GM19043 (cell line): ENCODE results near the gene TRNAU1AP.
"Not testable (repeated sequence)": the region's sequence is repeated elsewhere in the genome, so short reads cannot be mapped to it uniquely, and the experiment has no call there.

ENCODE experiments used
- ATAC-seq: cut with Tn5 transposase; IDR thresholded peaks from one replicate; pipeline ENCODE4 v1.9.1; 2021; ENCODE audit warnings: low read depth; ENCODE audit not compliant: unreplicated experiment

TRNAU1AP gene

DNA sequence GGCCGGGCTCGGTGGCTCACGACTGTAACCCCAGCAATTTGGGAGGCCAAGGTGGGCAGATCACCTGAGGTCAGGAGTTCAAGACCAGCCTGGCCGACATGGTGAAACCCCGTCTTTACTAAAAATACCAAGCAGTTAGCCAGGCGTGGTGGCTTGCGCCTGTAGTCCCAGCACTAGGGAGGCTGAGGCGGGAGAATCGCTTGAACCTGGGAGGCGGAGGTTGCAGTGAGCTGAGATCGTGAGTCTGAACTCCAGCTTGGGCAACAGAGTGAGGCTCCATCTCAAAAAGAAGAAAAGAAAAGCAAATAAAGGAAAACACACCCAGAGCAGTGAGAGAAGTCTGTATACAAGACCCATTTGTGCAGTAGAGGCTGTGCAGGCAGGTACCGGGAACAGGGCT, 32.1 kb upstream of the TRNAU1AP start:
- not testable (repeated sequence) for ATAC-seq

DNA sequence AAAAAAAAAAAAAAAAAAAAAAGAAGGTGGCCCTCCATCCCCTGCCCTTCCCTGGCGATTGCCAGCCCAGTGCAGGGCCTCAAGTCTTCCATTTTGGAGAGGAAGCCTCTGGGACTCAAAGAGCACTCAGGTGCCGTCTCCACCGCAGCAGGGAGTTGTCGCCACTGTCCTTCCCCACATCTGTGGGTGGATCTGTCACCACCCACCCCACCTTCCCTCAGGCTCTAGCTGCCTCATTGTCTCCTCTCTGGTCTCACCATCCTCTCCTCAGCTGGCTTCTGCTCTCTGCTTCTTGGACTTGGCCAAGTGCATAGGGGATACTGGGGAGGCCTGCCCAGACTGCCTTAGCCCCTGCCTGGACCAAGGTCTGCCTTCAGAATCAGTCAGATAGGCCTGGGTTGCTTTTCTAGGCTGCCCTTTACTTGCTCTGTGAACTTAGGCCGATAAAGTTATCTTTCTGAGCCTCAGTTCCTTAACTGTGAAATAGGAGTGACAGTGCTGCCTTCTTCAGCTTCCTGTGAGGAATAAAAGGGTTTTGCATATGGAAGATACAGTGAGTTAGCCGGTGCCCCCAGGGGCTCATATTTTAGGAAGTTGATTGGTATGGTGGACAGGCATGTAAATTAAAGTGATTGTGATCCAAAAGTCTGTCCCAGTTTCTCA, 31.3 kb upstream of the TRNAU1AP start:
- no peak for ATAC-seq

DNA sequence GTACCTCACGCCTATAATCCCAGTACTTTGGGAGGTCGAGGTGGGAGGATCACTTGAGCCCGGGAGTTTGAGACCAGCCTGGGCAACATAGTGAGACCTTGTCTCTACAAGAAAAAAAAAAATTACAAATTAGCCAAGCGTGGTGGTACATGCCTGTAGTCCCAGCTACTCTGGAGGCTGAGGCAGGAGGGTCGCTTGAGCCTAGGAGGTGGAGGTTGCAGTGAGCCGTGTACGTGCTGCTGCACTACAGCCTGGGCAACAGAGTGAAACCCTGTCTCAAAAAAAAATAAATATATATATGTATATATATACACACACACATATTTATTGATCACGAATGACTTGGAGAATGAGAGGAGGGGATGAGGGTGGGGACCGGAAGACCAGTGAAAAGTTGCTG, 30.3 kb upstream of the TRNAU1AP start:
- ATAC-seq = not testable (repeated sequence)

DNA sequence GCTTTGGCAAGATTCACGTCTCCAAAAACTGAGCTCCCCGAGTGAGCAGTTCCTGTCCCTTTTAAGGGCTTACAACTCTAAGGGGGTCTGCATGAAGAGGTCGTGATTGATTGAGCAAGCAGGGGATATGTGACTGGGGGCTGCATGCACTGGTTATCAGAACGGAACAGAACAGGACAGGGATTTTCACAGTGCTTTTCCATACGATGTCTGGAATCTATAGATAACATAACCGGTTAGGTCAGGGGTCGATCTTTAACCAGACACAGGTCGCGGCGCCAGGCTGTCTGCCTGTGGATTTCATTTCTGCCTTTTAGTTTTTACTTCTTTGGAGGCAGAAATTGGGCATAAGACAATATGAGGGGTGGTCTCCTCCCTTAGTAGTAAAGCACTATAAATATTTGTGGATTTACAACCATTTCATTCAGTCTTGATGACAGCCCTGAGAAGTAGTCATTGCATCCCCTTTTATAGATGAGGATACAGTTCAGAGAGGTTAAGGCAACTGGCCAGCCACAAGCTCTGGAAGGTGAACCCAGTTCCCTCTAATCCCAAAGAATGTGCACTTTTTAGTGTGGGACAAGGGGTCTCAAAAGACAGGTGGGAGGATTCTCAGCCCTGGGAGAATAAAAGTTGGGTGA, 27.8 kb upstream of the TRNAU1AP start:
- ATAC-seq = not testable (repeated sequence)

DNA sequence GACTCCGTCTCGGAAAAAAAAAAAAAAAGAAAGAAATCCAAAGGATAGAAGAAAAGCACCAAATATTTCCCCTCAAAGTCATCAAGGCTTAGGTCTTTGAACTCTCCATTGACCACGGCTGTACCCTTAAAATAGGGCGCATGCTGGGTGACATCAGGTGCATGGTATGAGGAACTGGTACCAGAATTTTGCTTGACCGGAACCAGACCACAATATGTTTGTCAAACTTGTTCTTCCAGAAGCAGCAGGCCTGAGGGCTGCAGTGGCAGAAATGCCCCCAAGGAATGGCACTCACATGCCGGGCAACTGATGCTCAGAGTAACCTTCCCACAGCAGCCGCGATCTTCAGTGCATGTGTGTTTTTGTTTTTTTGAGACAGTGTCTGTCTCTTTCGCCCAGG, 26.0 kb upstream of the TRNAU1AP start:
- no peak for ATAC-seq

DNA sequence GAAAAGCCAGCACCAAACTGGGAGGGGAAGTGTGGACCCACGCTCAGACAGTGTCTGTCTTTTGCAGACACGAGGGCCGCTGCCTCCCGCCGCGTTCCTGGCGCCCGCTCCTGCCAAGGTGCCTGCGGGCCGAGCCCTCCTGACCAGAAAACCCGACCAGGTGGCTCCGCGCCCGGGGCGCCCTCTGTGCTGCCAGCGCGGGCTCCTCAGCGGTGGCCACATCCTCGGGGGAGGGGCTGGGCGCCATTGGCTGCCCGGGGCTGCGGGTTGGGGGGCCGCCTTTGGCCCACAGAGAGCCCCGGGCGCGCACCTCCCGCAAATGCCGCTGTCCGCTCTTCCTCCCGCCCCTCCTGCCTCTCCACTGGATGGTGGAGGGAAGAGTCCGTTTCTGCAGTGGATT, 22.4 kb upstream of the TRNAU1AP start:
- no peak for ATAC-seq

DNA sequence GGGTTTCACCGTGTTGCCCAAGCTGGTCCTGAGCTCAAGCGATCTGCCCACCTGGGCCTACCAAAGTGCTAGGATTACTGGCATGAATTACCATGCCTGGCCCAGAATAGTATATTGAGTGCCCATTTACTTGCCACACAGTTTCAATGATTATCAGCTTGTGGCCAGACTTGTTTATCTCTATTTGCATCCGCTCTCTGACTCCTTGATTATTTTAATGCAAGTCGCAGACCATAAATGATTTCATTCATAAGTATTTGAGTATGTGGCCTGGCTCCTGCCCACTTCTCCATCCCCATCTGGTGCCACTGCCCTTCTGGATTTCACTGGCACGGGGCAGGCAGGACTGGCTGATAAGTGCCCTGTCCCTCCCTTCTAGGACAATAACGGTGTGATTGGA, 18.2 kb upstream of the TRNAU1AP start:
- ATAC-seq = no peak

DNA sequence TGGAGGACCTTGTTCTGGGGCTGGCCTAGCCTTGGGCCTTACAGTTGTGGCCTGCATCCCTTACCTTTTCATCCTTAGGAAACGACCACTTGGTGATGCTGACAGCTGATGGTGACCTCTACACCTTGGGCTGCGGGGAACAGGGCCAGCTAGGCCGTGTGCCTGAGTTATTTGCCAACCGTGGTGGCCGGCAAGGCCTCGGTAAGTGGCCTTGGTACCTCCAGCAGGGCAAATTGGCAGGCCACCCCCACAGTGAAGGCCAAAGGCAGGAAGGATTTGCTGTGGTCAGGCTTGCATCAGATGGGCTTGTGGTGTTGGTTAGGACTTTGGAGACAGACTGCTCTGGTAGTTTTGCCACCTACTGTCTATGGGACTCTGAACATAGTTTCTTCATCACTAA, 17.7 kb upstream of the TRNAU1AP start:
- ATAC-seq = no peak

DNA sequence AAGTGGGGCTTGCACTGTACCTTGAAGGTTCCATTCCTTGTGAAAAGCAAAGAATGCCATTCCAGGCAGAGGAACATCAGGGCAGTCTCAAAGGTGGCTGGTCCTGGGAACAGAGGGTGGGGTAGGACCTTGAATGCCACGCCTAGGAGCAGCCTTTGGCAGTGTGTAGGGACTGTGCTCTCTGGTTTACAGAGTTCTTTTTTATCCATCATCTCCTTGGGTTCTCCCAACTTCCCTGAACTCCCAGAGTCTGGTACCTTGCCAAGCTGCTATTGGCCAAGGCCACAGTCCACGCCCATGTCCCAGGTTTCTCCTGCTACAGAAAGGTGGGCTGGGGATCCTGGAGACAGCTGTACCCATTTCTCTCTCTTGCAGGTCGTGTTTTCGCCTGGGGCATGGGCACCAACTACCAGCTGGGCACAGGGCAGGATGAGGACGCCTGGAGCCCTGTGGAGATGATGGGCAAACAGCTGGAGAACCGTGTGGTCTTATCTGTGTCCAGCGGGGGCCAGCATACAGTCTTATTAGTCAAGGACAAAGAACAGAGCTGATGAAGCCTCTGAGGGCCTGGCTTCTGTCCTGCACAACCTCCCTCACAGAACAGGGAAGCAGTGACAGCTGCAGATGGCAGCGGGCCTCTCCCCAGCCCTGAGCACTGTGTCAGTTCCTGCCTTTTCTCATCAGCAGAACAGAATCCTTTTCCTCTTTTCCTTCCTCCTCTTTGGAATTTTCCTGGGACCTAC, 15.3 kb upstream of the TRNAU1AP start:
- ATAC-seq = no peak

DNA sequence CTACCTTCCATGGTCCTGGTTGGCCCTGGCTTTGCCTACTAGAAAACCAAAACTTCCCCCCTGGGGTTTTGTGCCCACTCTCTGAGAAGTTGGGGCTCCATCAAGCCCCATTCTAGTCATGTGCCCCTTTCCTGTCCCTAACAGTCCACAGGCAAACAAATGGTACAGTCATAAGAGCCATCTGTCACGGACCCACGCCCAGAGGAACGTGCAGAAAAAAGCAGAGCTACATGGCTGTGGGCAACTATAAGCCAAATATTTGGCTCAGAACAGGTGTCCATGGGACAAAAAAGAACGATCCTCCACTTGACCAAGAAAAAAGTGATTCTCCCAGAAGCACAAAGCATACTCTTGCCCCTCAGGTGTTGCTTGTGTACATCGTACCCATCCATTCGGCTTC, 14.6 kb upstream of the TRNAU1AP start:
- no peak for ATAC-seq

DNA sequence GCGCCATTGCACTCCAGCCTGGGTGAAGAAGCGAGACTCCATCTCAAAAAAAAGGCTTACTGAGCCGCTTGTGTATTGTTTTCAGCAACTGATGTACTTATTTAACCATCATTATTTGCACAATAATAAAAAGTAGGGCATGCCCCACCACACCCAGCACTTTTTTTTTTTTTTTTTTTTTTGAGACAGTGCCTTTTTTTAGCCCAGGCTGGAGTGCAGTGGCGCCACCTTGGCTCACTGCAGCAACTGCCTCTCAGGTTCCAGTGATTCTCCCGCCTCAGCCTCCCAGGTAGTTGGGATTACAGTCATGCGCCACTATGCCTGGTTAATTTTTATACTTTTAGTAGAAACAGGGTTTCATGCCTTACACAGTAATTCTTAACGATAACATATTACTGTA, 12.2 kb upstream of the TRNAU1AP start:
- no peak for ATAC-seq

DNA sequence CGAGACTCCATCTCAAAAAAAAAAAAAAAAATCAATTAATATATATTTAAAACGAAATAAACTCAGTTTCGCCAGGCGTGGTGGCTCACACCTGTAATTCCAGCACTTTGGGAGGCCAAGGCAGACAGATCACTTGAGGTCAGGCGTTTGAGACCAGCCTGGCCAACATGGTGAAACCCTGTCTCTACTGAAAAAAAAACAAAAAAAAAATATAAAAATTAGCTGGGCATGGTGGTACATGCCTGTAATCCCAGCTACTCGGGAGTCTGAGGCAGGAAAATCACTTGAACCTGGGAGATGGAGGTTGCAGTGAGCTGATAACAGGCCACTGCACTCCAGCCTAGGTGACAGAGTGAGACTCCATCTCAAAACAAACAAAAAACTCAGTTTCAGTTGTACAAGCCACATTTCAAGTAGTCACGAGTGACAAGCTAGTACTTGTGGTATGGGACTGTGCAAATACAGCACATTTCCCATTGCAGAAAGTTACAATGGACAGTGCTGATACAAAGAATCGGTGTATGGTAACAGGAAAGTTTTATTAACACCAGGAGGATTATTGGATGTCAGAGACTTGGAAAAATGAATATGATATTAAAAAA, 11.4 kb upstream of the TRNAU1AP start:
- ATAC-seq = not testable (repeated sequence)

DNA sequence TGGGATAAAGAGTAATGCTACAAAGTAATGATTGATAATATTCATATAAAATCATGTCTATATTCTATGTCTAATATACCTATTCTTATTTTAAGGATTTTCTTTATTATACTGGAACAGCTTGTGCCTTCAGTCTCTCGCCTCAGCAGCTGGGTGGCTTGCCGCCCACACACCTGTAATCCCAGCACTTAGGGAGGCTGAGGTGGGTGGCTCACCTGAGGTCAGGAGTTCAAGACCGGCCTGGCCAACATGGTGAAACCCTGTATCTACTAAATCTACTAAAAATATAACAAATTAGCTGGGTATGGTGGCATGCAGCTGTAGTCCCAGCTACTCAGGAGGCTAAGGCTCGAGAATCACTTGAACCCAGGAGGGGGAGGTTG, 7.6 kb upstream of the TRNAU1AP start:
- no peak for ATAC-seq

DNA sequence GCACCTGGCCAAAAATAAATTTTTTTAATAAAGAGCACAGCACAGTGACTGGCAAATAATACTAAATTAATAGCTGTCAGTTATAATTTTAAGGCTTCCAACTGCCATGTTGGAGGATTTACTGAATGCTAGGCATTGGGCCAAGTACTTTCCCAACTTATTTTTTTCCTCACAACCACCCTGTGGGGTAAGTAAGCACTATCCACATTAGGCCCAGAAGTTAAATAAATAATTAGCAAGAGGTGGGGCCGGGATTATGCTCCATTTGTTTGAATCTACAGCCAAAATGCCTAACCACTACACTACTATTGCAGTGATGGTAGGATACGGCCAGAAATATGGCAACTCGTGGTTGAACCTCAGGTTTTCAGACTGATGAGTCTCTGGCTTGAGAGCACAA, 4.6 kb upstream of the TRNAU1AP start:
- no peak for ATAC-seq

DNA sequence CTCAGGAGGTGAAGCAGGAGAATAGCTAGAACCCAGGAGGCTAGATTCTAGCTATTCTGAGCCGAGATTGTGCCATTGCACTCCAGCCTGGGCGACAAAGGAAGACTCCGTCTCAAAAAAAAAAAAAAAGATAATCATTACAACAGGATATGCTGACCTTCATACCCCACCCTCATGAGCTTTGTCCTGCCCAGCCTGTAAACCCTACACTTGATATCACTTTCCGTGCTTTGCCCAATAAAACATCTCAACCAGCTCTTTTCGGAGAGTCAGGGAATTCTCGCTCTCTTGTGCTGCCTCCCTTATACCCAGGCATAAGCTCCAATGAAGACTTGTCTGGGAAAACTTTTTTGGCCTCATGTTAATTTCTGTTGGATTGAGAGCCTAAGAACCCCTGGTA, 1.5 kb upstream of the TRNAU1AP start:
- no peak for ATAC-seq

DNA sequence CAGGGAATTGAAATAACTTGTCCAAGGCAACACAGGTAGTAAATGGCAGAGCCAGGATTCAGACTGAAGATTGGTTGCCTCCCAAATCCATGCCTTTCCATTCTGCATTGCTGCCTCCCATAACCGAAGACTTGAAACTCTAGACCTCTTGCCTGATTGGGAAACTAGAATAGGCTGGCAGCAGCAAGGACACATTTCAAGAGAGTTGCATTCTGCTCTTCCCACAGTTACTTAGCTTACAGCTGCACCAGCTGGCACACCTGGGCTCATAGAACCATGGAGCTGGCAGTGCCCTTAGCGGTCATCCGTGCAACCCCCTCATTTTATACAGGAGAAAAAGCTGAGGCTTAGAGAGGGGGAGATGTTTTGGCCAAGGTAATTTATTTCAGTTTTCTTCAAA, 8.0 kb downstream of the TRNAU1AP start:
- ATAC-seq = no peak

DNA sequence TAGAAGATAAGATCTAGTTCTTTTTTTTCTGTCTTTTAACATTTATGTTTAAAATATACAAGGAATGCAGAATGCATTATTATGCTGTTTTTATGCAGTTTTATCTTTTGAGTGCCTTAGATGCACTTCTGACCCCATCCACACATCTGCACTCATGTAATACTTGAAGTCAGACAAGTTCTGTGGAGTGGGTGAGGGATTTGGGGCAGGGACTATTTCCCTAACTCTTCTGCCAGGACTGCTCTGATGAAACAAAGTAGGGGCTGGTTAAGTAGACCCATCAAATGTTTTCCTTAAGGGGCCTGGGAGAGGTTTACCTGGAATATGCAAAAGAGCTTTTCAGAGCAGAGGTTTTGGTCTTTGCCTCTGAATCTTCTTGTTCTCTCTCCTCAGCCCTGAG, 11.4 kb downstream of the TRNAU1AP start:
- ATAC-seq = no peak

DNA sequence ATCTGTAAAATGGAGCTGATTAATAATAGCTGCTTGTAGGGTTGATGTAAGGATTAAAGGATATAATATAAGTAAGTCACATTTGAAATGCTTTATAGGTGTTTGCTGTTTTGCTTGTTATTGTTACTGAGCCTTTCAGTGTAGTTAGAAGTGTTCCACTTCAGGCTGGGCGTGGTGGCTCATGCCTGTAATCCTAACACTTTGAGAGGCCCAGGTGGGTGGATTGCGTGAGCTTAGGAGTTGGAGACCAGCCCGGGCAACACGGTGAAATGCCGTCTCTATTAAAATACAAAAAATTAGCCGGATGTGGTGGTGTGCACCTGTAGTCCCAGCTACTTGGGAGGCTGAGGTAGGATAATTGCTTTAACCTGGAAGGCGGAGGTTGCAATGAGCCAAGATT, 12.2 kb downstream of the TRNAU1AP start:
- ATAC-seq = no peak

DNA sequence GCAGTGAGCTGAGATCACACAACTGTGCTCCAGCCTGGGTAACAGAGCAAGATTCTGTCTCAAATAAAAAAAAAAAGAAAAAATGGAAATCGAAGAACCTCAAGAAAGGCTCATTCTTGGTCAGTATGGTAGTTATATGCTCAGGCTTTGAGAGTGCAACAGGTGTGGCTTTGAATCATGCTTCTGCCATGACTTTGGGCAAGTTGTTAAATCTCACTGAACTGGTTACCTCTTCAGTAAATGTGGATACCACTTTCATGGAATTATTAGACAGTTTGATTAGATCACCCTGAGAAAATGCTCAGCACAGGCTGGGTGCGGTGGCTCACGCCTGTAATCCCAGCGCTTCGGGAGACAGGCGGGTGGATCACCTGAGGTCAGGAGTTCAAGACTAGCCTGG, 12.8 kb downstream of the TRNAU1AP start:
- ATAC-seq = no peak

DNA sequence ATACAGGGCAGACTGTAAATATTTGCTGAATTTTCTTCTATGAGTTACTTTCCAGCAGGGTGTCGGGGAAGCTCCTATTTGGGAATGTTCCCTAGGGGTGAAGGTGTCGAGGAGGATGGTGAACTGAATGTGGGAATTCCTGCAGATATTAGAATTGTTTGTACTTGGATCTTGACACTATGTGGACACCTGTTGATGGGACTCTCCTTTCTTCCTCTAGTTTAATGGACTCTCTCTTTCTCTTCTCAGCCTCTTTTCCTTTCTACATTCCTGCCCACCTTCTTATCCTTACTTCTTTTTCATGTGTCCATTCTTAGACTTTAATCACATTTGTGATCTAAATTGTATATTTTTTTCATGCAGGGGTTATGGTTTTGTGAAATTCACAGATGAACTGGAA, 14.0 kb downstream of the TRNAU1AP start:
- ATAC-seq = no peak

DNA sequence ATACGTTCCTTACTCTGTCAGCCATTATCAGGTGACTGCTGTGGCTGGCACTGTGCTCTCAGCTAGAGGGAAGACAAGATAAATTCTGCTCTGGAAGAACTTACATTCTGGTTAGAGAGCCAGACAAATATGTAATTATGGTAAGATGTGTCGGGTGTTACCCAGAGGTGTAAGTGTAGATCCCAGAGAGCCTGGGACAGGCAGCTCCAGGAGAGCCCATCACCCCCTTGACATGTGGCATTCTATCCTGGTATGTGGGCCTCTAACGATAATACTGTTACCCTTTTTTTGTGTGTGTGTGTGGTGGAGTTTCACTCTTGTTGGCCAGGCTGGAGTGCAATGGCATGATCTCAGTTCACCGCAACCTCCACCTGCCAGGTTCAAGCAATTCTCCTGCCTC, 19.0 kb downstream of the TRNAU1AP start:
- no peak for ATAC-seq

DNA sequence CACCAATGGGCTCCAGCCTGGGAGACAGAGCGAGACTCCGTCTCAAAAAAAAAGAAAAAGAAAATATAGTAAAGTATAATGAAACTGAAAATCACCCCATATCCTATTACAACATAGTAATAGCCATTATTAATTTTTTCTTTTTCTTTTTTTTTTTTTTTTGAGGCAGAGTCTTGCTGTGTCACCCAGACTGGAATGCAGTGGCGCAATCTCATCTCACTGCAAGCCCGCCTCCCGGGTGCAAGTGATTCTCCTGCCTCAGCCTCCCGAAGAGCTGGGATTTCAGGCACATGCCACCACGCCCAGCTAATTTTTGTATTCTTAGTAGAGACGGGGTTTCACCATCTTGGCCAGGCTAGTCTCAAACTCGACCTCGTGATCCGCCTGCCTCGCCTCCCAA, 20.0 kb downstream of the TRNAU1AP start:
- ATAC-seq = not testable (repeated sequence)
